Urothelium cell line (cell line): ENCODE data around the gene TNFAIP1.
"Not testable (repeated sequence)": the region's sequence is repeated elsewhere in the genome, so short reads cannot be mapped to it uniquely, and the experiment has no call there.

Experiments
- DNase-seq: peaks from one replicate; pipeline ENCODE4 v3.0.0; 2011; ENCODE audit warnings: low spot score, mixed read lengths
- FAIRE-seq: peaks from 2 replicates; lab custom pipeline; 2011; peaks lifted over from hg19 to GRCh38; lab: Jason Lieb, UNC

The TNFAIP1 gene

DNA sequence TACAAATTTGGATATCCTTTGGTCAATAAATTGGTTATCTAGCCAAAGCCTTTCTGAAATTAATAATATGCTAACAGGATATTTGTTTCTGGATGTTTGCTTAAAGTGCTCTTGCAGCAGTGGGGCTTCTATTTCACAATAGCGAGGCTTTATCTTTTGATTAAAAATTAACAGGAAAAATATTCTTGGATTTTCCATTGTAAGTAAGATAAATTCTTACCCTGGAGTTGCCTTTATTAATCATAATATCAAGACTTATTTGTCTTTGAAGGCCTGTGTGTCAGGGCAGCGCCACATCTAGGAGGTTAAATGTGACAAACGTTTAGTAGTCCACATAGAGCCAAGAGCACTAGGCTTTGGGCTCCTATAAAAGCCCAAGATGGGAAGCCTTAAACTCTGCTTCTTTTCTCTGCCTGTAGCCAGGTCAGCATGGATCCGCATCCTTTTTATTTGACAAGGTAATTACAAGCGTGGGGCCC is 11.3 kb upstream of the TNFAIP1 start:
- no peak for DNase-seq
- no peak for FAIRE-seq

DNA sequence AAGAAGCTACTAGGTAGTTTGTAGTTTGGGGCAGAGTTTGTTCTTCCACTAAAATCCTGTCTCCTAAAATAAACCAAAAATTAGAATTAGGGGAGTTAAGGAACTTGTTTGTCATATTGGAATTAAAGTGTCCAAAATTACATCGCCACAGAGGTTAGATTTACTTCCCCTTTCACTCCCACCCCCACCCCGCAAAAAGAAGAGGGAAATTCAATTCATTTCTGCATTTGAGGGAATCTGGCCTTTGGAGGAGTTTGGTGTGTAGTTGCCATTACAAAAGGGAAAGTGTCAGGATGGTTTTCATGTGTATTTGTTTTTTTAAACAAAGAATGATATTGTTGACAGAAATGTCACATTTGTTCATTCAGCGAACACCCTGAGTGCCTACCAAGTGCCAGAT is 10.8 kb upstream of the TNFAIP1 start:
- FAIRE-seq (no peak), DNase-seq (no peak)

DNA sequence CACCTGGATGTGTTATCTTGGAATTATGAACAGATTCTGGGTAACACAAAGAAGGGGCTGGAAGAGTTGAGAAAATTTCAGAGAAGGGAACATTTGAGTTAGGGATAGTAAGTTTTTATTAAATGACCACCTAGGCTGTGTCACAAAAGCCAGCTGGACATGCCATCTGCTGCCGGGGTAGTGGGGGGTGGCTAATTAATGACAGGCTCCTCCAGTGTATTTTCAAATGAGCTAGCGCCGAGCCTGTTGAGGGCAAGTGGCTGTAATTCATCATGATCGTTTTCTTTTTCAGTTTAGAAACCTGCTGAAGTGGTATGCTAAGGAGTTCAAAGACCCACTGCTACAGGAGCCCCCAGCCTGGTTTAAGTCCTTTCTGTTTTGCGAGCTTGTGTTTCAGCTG is 10.3 kb upstream of the TNFAIP1 start:
- DNase-seq (no peak), FAIRE-seq (no peak)

DNA sequence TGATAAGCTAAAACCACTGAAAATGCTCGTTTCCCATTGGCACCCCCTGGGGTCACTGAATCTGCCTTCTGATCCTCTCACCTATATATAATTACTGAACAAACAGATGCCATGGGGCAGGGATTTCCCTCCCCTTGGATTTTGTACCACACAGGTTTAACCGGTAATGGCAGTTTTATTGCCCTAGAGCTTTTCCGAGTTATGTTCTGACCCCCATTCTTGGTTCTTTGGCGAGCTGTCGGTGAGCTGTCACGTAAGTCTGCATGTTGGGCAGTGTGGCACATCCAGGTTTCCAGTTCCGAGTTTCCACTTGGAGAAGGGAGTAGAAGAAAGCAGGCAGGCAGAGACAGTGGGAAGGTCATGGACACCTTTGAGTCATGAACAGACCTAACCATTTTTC is 9.4 kb upstream of the TNFAIP1 start:
- FAIRE-seq, result no peak

DNA sequence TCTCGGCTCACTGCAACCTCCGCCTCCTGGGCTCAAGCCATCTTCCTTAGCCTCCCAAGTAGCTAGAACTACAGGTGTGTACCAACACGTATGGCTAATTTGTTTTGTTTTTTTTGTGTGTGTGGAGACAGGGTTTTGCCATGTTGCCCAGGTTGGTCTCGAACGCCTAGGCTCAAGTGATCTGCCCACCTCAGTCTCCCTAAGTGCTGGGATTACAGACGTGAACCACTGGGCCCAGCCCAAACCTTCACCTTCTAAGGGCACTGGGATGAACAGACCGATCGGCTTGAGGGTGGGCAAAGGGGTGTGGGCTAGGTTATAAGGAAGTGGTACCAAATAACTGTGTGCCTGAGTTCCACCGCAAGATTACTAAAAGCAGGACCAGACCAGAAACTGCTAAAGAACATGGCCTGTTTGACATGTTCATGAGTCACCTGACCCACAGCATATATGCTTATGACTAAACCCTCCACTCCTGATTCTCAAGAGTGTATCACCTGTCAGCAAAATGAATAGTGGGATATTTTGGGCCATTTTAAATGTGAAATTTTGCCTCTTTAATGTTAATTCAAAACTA is 8.4 kb upstream of the TNFAIP1 start:
- FAIRE-seq, result no peak
- DNase-seq, result no peak

More for the DNA sequence above, 9.4 kb upstream of the TNFAIP1 start:
- no peak for DNase-seq

DNA sequence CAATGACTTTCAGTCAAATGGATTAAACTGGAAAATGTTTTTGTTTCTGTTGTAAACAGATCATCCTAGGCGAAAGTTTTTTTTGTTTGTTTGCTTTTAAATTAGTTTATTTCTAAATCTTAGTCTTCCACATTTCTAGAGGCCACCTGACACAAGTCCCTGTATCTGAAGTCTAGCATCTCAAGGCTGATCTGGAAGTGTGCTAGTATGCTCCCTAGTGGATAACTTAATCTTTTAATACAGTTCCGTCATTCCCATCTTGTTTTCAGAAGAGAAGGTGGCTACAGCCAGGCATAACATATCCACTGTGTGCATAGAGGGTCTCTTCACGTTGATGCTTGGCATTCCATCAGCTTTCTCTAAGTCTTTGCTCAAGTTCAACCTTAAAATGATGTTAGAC is 7.9 kb upstream of the TNFAIP1 start:
- no peak for FAIRE-seq

DNA sequence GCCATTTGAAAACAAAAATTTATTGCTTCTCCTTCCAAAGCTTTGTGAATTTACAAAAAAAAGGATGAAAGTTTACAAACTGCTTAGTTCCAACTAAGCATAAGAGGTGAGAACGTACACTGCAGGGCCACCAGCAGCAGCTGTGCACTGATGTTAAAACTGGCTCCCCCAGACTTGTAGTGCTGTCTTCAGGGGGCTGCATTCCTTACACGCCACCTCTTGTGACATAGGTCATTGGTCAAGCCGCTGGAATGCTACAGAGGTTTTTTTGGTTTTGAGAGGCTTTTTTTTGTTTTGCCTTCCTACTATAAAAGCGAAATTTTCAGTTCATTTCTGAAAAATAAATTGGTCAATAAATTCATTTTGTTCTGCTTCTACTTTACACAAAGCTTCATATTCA is 7.2 kb upstream of the TNFAIP1 start:
- FAIRE-seq (no peak), DNase-seq (no peak)

More for the DNA sequence above, 7.9 kb upstream of the TNFAIP1 start:
- no peak for DNase-seq

DNA sequence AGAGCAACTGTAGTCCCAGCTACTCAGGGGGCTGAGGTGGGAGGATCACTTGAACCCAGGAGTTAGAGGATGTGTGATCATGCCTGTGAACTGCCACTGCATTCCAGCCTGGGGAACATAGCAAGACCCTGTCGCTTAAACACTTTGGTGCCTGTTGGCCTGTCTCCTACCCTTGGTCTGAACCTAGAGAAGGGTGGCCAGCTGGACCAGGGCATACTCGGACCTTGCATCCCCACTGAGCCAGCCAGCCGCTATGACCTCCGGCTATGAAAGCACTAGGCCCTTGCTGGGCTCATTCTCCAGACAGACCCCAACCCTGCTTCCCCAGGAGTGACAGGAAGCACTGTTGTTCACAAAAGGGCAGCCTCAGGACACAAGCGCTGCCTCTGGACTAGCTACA is 4.9 kb upstream of the TNFAIP1 start:
- FAIRE-seq (no peak), DNase-seq (no peak)

DNA sequence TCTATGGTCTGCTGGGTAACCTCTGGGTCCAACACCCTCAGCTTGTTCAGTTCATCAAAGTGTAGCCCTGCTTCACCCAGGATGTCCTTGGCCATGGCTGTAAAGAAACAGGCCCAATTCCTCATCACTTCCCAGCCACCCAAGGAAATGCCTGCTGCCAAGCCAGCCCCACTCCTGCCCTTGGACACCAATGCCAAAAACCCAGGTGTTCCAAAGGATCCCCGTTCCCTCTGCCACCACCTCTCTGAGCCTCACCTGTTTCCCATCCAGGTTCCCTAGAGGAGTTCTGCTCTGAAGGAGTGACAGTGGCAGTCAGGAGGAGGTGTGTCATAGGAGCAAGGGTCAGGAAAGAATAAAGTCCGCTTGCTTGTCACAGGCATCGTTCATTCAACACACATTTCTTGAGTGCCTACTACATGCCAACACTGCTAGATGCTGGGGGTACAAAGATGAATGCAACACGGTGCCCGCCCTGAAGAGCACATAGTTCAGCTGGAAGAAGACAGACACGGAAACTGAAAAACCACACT is 3.6 kb upstream of the TNFAIP1 start:
- FAIRE-seq (no peak), DNase-seq (no peak)

DNA sequence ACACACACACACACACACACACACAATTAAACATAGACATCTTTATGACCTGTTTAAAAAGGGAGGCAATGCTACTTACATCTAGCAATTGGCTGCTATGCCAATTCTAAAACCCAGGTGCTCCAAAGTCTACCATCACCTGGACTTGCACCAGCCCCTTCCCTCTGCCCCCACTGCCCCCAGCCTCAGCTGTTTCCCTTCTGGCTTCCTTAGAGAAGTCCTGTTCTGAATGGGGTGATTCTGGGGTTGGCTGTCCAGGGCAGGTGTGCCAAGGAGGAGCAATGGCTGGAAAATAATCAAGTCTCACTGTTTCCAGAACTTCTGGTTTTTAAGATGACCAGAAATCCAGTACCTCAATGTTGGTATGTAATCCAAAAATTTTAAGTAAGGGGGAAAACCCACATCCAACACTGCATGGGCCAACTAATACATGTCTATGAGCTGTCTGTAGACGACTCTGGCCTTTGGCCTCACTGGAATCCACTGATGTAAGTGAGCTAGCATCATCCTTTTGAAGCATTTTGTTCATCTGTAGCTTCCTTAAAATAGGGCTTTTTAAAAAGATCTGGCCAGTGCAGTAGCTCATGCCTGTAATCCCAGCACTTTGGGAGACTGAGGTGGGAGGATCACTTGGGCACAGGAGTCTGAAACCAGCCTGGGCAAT is 2.3 kb upstream of the TNFAIP1 start:
- FAIRE-seq (no peak), DNase-seq (no peak)

DNA sequence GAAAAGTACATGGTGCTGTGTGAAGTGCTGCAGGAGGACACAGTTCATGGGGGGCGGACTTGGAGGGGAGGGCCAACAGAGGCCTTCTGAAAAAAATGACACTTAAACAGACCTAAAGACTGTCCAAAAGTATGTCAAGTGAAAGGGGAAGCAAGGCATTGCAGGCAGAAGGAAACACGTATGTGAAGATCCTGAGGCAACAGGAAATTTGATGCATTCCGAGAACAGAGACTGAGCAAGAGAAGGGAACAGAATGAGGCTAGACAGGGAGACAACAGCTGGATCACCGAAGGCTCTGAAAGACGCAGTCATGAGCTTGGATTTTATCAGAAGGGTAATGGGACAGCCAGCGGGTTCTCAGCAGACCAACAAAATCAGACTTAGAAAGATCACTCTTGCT is 1.4 kb upstream of the TNFAIP1 start:
- FAIRE-seq (no peak), DNase-seq (no peak)

DNA sequence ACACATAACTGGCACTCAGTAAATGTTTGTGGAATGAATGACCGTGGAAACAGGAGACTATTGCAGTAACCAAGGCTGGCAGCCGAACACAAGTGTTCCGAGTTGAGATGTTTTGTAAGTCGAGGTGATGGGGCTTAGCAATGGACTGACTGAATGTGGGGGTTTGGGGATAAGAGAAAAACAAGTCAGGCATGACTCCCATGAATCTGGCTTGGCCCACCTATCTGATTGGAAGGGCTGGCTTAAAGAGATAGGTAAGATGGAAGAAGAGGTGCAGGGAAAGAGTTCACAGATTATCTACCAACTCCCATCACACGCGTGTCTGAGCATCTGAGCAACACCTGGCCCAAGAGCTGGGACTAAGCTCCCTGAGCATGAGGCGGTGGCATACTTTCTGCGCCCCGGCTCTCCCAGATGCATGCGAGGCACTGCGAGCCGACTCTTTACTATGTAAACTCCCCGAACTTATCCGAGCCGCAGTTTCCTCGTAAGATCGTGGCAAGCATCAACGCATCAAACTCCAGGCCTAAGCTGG is 828 bp upstream of the TNFAIP1 start:
- DNase-seq, result peak; percentile 29

DNA sequence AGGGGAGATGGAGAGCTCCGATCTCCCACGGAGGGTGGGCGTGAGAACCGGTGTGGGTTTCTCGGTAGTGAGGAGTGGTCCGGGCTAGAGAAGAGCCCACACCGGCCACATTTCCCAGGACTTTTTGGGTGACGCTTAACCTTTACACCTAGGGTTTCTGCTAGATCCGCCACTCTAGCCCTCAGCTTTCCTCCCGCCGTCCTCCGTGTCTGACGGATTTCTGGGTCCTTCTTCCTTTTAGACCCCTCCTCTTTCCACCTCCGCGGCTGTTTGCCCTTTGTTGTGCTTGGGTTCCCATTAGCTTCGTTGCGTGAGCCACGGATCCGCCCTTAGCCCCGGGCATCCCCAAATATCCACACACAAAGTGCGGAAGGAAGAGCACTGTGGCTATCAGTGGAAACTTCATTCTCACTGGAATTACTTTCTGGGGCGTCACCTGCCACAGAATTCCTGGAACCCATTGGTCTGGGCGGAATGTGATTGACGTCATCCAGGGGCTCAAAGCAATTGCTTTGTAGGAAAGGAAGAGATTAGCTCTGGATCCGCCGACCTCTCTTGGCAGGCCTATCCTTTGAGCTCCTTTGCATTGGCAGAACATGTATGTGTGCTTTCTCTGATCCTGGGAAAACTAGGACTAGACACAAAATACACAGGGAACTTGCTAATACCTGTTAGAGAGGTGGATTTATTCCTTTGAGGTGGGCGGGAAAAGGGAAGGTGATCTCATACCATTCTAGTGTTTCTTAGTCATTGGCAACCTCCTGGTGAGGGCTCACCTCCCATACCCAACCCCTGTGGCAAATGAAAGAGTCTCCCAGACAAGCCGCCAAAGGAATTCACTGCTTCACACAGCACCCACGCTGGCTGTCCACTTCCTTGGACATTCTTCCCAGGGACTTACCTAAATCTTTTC is 654 bp downstream of the TNFAIP1 start:
- DNase-seq (peak; percentile 67), FAIRE-seq (peak; percentile 46)

More for the DNA sequence above, 828 bp upstream of the TNFAIP1 start:
- FAIRE-seq, result no peak

DNA sequence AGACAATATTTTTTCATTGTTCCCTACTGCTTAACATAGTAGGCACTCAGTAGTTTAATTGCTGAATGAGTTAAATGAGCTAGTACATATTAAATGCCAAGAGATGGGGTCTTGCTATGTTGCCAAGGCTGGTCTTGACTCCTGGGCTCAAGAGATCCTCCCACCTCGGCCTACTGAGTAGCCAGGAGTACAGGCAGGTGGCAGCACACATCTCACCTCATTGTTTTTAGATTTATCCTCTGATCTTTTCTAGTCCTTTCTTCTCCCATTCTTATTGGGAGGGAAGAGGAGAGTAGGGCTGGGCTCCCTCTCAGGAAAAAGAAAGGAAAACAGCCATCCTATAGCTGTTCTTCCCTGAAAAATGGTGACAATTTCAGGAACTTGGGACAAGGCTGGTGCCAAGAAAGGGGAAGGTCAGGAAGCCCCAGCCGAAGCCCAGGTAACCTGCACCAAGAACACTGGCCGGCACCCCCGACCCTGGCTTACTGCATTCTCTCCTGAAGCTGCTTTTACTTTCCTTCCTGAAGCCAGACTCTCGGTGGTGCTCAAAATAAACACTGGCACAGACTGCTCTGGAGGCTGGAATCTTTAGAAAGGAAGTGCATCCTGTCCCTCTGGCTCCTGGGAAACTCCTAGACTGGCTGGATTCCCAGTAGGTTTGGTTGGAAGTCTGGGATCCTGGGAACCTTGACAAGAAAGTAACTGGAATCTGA is 2.7 kb downstream of the TNFAIP1 start:
- FAIRE-seq, result no peak
- DNase-seq, result no peak

DNA sequence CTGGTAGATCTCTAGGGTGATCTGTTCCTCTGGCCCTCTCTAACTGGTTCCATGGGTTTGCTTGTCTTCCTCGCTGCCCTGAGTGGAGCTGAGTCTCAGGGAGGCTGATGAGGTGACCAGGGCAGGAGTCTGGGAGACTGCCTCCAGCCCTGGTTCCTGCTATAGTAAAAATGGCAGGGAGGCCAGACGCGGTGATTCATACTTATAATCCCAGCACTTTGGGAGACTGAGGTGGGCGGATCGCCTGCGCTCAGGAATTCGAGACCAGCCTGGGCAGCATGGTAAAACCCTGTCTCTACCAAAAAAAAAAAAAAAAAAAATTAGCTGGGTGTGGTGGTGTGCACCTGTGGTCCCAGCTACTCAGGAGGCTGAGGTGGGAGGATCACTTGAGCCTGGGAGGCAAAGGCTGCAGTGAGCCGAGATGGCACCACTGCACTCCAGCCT is 3.2 kb downstream of the TNFAIP1 start:
- not testable (repeated sequence) for FAIRE-seq, DNase-seq

DNA sequence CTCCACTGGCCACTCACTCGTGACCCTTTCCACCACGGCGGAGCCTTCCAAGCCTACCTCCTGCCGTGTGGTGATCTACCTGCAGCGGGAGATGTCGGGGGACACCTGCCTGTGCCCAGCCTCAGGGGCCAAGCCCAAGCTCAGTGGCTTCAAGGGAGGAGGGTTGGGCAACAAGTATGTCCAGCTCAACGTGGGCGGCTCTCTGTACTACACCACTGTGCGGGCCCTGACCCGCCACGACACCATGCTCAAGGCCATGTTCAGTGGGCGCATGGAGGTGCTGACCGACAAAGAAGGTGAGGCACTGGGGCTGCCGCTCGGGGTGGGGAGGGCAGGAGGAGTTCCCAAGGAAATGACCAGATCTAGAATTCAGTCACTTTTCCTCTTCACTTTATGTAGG is 3.9 kb downstream of the TNFAIP1 start:
- no peak for FAIRE-seq
- DNase-seq, result no peak

DNA sequence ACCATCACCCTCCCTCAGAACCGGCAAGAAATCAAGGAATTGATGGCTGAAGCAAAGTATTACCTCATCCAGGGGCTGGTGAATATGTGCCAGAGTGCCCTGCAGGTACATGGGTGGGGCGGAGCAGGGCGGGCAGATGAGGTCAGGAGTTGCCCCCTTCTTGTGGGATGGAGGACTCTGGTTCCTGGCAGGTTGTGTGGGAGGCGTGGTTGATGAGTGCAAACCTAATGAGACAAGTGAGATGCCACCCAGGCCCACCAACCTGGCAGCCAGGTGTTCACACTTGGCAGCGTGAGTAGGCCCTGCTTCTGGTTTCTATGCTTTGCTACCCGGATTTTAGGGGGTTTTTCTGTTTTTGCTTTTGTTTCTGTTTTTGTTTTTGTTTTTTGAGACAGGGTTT is 4.8 kb downstream of the TNFAIP1 start:
- DNase-seq (no peak), FAIRE-seq (no peak)

DNA sequence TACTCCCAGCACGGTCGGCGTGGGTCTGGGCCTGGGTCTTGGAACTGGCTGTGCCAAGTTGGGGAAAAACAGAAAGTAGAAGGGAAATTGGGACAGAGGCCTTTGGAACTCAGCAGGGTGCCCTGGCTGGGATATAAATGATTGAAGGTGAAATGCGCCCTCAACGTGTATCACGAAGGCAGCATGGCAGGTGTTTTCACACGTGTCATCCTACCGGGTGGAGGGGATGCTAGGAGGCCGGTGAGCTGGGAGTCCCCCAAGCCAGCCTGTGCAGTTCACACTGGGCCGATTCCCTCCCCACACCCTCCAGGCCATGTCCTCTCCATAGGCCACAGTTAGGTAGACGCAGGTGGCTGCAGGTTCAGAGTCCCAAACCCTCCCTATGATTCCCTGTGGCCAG is 6.0 kb downstream of the TNFAIP1 start:
- DNase-seq (no peak), FAIRE-seq (no peak)

DNA sequence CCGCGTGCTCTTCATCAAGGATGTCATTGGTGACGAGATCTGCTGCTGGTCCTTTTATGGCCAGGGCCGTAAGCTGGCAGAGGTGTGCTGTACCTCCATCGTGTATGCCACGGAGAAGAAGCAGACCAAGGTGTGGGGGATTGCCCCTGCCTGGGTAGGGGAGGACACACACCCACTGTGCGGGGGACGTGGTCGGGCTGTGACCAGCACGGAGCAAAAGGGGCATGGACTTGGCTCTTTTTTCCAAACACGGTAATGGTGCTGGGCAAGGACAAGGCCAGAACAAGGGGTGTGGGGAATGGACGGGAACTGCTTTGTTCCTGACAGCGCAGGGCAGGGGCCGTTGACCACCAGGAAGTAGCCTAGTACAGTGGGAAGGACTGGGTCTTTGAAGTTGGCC is 6.8 kb downstream of the TNFAIP1 start:
- FAIRE-seq (peak; percentile 58), DNase-seq (no peak)

DNA sequence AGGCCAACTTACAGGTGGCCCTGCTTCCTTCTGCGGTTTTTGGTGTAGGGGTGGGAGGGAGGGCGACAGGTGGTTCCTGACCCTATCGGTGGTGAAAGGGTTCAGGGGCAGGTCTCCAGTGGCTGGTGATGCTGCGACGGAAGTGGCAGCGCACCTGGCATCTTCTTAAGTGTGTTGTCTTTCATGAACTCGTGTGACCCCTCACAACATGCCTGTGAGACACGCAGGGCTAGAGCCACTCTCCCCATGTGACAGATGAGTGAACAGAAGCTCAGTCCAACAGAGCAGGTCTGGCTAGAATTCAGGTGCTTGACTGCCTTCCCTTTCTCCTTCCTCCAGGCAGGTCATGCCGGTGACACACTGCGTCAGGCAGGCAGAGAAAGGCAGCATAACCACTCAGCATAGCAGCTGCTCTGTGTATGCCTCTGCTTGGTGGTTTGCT is 8.0 kb downstream of the TNFAIP1 start:
- DNase-seq (no peak), FAIRE-seq (peak; percentile 78)
